ENCODE data around the gene SYNE1.

DNA sequence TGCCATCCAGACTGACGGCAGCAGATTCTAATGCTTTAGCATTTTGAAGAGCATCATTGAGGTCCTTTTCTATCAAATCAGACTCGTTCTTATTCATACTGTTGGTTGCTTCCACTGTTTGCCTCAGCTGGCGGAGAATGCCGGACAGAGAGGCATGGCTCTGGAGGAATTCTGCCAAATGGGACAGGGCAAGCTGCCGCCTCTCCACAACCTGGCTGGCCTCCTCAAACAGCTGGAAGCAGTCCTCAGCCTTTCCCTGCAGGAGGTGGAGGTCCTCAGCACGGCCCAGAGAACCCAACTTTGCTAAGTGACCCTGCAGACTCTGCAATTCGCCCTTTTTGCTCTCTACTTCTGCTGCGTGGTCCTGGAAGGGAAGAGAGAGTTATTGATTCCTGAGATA, 220.5 kb downstream of the SYNE1 start:
- TF ChIP-seq, protein P1, sequence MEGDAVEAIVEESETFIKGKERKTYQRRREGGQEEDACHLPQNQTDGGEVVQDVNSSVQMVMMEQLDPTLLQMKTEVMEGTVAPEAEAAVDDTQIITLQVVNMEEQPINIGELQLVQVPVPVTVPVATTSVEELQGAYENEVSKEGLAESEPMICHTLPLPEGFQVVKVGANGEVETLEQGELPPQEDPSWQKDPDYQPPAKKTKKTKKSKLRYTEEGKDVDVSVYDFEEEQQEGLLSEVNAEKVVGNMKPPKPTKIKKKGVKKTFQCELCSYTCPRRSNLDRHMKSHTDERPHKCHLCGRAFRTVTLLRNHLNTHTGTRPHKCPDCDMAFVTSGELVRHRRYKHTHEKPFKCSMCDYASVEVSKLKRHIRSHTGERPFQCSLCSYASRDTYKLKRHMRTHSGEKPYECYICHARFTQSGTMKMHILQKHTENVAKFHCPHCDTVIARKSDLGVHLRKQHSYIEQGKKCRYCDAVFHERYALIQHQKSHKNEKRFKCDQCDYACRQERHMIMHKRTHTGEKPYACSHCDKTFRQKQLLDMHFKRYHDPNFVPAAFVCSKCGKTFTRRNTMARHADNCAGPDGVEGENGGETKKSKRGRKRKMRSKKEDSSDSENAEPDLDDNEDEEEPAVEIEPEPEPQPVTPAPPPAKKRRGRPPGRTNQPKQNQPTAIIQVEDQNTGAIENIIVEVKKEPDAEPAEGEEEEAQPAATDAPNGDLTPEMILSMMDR (IDR thresholded peaks at IDR 0.05) = no peak
- TF ChIP-seq POLR2AphosphoS5 (IDR thresholded peaks at IDR 0.05) = no peak

All from upper lobe of left lung (tissue), 4 donors.